IPS-18c (cell line): ENCODE results near the gene TBKBP1.
A peak's percentile ranks its signal among the peaks of the same experiment; 100 is the strongest.
"Not testable (repeated sequence)": the region's sequence is repeated elsewhere in the genome, so short reads cannot be mapped to it uniquely, and the experiment has no call there.

ENCODE experiments used
- H3K4me3 ChIP-seq: 2 replicates; pipeline ENCODE4 v1.7.0; 2013; ENCODE audit warnings: low read depth, mild to moderate bottlenecking, low read length, moderate library complexity; ENCODE audit not compliant: insufficient read depth
- H3K9me3 ChIP-seq: one replicate; pipeline ENCODE4 v1.6.1; 2013; ENCODE audit warnings: mild to moderate bottlenecking, low read length, moderate library complexity; ENCODE audit not compliant: control insufficient read depth, insufficient read depth

The TBKBP1 gene

GRCh38 chr17:47733674-47734410 lies 39.9 kb downstream of the TBKBP1 start:
- H3K4me3 ChIP-seq, result peak overlapping the region; percentile 52

DNA sequence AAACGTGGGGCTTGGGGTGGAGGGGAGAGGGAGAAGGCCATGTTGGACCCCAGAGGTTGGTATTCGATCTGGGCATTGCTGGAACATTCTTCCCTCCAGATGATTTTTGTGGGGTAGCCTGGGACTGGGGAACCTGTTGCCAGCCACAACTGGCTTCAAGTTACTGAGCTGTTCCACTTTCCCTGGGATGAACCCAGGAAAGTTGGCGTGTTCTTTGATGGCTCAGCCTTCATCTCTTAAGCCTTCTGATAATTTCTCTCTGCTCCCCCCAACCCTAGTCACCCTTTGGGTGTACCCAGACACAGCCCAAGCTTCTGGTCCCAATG lies 41.1 kb downstream of the TBKBP1 start:
- H3K9me3 ChIP-seq, result no peaks in the 10 kb centered on the region
- H3K4me3 ChIP-seq, result no peak overlapping the region

More at GRCh38 chr17:47733674-47734410, 39.9 kb downstream of the TBKBP1 start:
- H3K9me3 ChIP-seq, result no peaks in the 10 kb centered on the region

GRCh38 chr17:47735536-47736011 lies 41.6 kb downstream of the TBKBP1 start:
- Histone ChIP-seq H3K9me3 (no peaks in the 10 kb centered on the region), H3K4me3 (no peak overlapping the region)

DNA sequence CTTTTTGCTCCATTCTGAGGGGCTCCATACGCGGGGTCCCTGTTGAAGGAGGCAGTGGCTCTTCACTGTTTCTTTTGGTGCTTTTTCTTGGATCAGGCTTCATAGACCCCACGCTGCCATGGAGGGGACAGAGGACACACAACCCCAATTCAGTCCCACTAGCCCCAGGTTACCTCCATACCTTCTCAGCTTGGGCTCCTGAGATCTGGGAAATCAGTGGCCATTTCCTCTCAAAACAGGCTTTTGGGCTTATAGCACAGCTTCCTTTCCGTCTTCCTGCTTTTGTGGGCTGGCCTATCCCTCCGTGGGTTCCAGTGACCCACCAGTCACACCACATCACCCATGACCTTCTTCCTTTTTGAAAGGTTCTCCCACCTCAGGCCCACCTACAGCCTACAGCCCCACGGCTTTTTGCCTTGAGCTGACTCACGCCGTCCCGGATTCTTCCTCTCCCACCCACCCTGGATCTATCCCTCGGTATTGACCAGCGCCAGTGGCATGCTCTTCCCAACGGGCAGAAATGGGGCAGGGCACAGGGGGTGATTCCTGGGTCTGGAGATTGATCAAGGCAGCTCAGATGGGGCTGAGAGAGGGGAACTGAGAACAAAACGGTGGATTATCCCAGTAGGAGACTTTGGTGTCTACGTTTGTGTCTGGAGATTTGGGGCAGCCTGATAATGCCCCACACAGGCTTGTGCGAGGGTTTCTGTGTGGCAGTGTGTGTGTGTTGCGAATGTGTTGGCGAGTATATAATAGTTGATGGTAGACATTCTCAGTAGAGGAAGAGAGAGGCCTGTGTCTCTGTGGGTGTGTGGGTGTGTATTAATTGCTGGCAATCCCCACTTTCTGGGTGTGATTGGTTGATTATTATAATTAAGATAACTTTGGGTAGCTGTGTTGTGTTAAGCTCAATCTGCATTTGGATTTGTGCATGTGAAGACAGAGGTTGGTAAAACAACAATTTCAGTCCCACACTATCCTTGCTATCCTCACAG lies 42.8 kb downstream of the TBKBP1 start:
- Histone ChIP-seq H3K9me3 (no peaks in the 10 kb centered on the region), H3K4me3 (no peak overlapping the region)

DNA sequence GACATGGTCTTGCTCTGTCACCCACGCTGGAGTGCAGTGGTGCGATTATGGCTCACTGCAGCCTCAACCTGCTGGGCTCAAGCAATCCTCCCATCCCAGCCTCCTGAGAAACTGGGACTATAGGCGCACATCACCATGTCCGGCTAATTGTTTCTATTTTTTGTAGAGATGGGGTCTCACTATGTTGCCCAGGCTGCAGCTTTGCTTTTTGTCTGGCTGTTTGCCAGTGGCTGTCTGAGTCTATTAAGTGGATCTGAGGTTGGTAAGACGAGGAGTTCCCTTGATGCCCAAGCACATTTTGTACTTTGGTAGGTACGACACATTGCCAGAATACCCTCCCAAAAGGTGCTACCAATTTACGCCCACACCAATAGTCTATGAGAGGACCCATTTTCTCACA lies 44.2 kb downstream of the TBKBP1 start:
- no peak overlapping the region for H3K4me3 ChIP-seq
- no peaks in the 10 kb centered on the region for H3K9me3 ChIP-seq

- Histone ChIP-seq H3K9me3 (no peaks in the 10 kb centered on the region), H3K4me3 (no peak overlapping the region)
Measured at GRCh38 chr17:47739150-47739549, 45.2 kb downstream of the TBKBP1 start.

GRCh38 chr17:47739945-47740344 lies 46.0 kb downstream of the TBKBP1 start:
- H3K4me3 ChIP-seq, H3K9me3 ChIP-seq: not testable (repeated sequence)

DNA sequence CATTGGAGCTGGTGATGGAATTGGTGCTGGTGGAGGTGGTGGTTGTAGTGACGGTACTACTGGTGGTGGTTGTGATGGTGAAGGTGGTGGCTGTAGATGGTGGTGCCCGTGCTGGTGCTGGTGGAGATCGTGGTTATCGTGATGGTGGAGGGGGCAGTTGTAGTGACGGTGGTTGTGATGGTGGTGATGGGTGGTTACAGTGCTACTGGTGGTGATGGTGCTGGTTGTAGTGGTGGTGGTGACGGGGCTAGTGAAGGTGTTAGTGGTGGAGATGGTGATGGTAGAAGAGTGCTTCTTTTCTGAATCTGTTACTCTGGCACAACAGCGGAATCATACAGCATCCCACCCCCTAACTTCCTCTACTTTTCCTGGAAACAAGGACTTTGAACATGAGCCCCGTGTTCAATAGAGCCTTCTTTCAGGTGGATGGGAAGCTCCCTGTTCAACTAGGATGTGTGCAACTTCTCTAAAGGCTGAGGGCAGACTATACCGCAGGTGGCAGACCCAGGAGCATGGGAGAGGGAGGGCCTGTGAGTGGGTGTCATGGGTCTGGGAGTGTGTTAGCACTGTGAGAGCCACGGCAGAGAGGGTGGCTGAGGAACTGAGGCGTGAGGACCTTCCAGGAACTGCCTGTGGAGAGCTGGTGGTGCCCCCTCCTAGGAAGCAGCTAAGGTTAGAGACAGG lies 47.3 kb downstream of the TBKBP1 start:
- no peak overlapping the region for H3K4me3 ChIP-seq
- no peaks in the 10 kb centered on the region for H3K9me3 ChIP-seq

DNA sequence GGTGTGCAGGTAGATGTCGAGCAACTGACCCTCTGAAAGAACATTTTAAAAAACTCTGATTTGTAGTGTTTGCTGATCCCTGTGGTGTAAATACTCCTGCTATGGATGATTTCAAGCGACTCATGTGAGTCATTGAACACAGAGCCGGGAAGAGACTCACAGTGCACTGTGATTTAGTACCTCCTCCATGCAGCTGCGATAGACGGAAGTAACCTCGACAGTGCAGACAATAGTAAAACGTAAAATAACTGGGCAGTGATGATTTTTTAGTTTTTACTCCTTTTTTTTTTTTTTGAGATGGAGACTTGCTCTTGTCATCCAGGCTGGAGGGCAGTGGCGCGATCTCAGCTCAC lies 47.8 kb downstream of the TBKBP1 start:
- no peak overlapping the region for H3K4me3 ChIP-seq
- no peaks in the 10 kb centered on the region for H3K9me3 ChIP-seq

GRCh38 chr17:47742319-47743181 lies 48.6 kb downstream of the TBKBP1 start:
- Histone ChIP-seq H3K4me3 (no peak overlapping the region), H3K9me3 (no peaks in the 10 kb centered on the region)

GRCh38 chr17:47744168-47745036 lies 50.4 kb downstream of the TBKBP1 start:
- Histone ChIP-seq H3K9me3 (no peaks in the 10 kb centered on the region), H3K4me3 (no peak overlapping the region)

DNA sequence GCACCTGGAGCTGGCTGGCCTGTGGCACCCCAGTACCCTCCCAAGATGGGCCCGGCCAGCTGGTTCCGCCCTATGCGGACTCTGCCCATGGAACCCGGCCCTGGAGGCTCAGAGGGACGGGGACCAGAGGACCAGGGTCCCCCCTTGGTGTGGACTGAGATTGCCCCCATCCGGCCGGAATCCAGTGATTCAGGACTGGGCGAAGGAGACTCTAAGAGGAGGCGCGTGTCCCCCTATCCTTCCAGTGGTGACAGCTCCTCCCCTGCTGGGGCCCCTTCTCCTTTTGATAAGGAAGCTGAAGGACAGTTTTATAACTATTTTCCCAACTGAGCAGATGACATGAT lies 51.0 kb downstream of the TBKBP1 start:
- H3K4me3 ChIP-seq, result no peak overlapping the region
- H3K9me3 ChIP-seq, result no peaks in the 10 kb centered on the region

DNA sequence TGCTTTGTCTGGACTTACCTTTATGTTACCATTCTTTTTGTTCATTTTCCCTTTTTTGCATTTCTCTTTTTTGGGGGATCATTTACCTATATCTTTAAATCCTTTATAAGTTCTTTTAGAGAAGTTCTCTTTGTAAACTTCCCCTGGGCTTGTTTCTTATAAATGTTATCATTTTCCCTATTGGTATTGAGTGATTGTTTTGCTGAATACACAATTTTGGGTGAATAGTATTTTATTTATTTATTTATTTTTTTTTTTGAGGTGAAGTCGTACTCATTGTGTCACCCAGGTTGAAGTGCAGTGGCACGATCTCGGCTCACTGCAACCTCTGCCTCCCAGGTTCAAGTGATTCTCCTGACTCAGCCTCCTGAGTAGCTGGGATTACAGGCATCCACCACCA lies 57.5 kb downstream of the TBKBP1 start:
- Histone ChIP-seq H3K4me3 (no peak overlapping the region), H3K9me3 (no peaks in the 10 kb centered on the region)

DNA sequence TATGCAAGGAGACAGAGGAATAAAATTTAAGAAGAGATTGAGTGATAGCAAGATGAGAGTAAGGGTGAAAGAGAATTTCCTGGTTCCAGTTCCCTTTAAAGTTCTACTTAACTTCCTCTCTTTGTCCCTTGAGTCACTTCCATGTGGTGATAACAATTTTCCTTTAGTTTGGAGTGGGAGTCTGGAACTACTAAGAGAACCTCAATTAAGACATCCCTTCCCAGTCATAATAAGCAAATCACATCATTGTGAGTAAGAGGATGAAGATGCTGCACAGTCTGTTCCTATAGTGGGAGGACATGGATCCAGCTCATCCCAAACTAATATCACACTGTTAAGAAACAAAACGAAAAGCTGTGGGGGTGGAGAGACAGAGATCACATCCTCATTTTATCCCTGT lies 63.4 kb downstream of the TBKBP1 start:
- H3K9me3 ChIP-seq, result no peaks in the 10 kb centered on the region
- H3K4me3 ChIP-seq, result no peak overlapping the region

- Histone ChIP-seq H3K4me3 (no peak overlapping the region), H3K9me3 (no peaks in the 10 kb centered on the region)
Measured at GRCh38 chr17:47760409-47761140, 66.6 kb downstream of the TBKBP1 start.
